H1 (cell line): ENCODE results near the gene JPT2. TPM values are rescaled to one million over a fixed set of nuclear protein-coding genes. Genes with fewer than 3 reads are reported as not detected.

ENCODE experiments used
- BCL11A ChIP-seq, 2 experiments: IDR thresholded peaks; one replicate each; pipeline ENCODE4 v1.6.1; 2011; ENCODE audit warnings: low read depth in 2 of 2, low read length in 2 of 2, mild to moderate bottlenecking in 2 of 2
- CBX8 ChIP-seq: fragments of 300-800, 300-1000 bp; sonication (generic); IDR thresholded peaks from 2 replicates; pipeline ENCODE4 v1.7.1; 2016; ENCODE audit warnings: low read depth, low read length, borderline replicate concordance
- CHD1 ChIP-seq: IDR thresholded peaks from 2 replicates; pipeline ENCODE4 v1.6.1; 2012; ENCODE audit warnings: low read depth, low read length, improper control_type of control experiment
- EP300 ChIP-seq, 2 experiments: IDR thresholded peaks; 1 replicate in 1 of 2; 2 replicates in 1 of 2; pipeline ENCODE4 v1.6.1; 2011 to 2012; ENCODE audit warnings: low read depth in 2 of 2, low read length in 2 of 2, mild to moderate bottlenecking in 2 of 2, borderline replicate concordance in 1 of 2, inconsistent platforms in 1 of 2, moderate library complexity in 1 of 2
- EZH2 ChIP-seq: fragments of 200-600 bp; sonication (generic); IDR thresholded peaks from 2 replicates; pipeline ENCODE4 v1.7.1; 2012; ENCODE audit warnings: low read depth, mild to moderate bottlenecking, moderate library complexity, low read length, inconsistent platforms; ENCODE audit not compliant: severe bottlenecking
- GABPA ChIP-seq: IDR thresholded peaks from 2 replicates; pipeline ENCODE4 v1.6.1; 2011; ENCODE audit warnings: mild to moderate bottlenecking, low read length, moderate library complexity, borderline replicate concordance; ENCODE audit not compliant: insufficient read depth
- HDAC6 ChIP-seq: IDR thresholded peaks from one replicate; pipeline ENCODE4 v1.7.1; 2012; ENCODE audit warnings: low read depth, mild to moderate bottlenecking, inconsistent platforms, low read length, moderate library complexity
- JUND ChIP-seq: IDR thresholded peaks from 2 replicates; pipeline ENCODE4 v1.6.1; 2011; ENCODE audit warnings: mild to moderate bottlenecking, improper control_type of control experiment, low read length
- KDM1A ChIP-seq: fragments of 200-600, 300-600 bp; sonication (generic); IDR thresholded peaks from 2 replicates; pipeline ENCODE4 v1.7.1; 2016; ENCODE audit warnings: mild to moderate bottlenecking, low read length, borderline replicate concordance
- KDM5A ChIP-seq: fragments of 200-600 bp; IDR thresholded peaks from 2 replicates; pipeline ENCODE4 v1.7.1; 2012; ENCODE audit warnings: mild to moderate bottlenecking, low read length, inconsistent platforms, mixed read lengths
- MAFK ChIP-seq: IDR thresholded peaks from 2 replicates; pipeline ENCODE4 v1.6.1; 2012; ENCODE audit warnings: low read depth, mild to moderate bottlenecking, improper control_type of control experiment, low read length
- POLR2A ChIP-seq, 2 experiments: IDR thresholded peaks; 1 replicate in 1 of 2; 2 replicates in 1 of 2; pipeline ENCODE4 v1.6.1; 2011; ENCODE audit warnings: low read depth in 2 of 2, low read length in 2 of 2, mild to moderate bottlenecking in 2 of 2; ENCODE audit errors: control extremely low read depth in 1 of 2
- POLR2AphosphoS5 ChIP-seq: IDR thresholded peaks from 2 replicates; pipeline ENCODE4 v1.6.1; 2011; ENCODE audit warnings: low read depth, low read length
- POU5F1 ChIP-seq: IDR thresholded peaks from 2 replicates; pipeline ENCODE4 v1.6.1; 2011; ENCODE audit warnings: low read depth, mild to moderate bottlenecking, low read length, moderate library complexity
- RAD21 ChIP-seq, 2 experiments: IDR thresholded peaks in 1 of 2; conservative IDR thresholded peaks in 1 of 2; 2 replicates each; pipeline ENCODE4 v1.6.1; 2011; ENCODE audit warnings: low read depth in 2 of 2, low read length in 2 of 2, improper control_type of control experiment in 1 of 2, inconsistent platforms in 1 of 2, mild to moderate bottlenecking in 1 of 2, moderate library complexity in 1 of 2
- RNF2 ChIP-seq: fragments of 200-900, 300-1000 bp; sonication (generic); IDR thresholded peaks from 2 replicates; pipeline ENCODE4 v1.7.1; 2016; ENCODE audit warnings: borderline replicate concordance, low read depth, mild to moderate bottlenecking, antibody characterized with exemption, low read length; ENCODE audit not compliant: poor library complexity, severe bottlenecking; ENCODE audit errors: missing control alignments
- RXRA ChIP-seq: IDR thresholded peaks from 2 replicates; pipeline ENCODE4 v1.6.1; 2011; ENCODE audit warnings: low read depth, mild to moderate bottlenecking, low read length, moderate library complexity; ENCODE audit not compliant: insufficient read depth
- SAP30 ChIP-seq: fragments of 300-600 bp; sonication (generic); IDR thresholded peaks from 2 replicates; pipeline ENCODE4 v1.7.1; 2012; ENCODE audit warnings: low read length, moderate library complexity, mild to moderate bottlenecking, inconsistent platforms; ENCODE audit not compliant: insufficient read depth, insufficient replicate concordance
- SIRT6 ChIP-seq: IDR thresholded peaks from one replicate; pipeline ENCODE4 v1.7.1; 2012; ENCODE audit warnings: low read length, inconsistent platforms
- SIX5 ChIP-seq: IDR thresholded peaks from 2 replicates; pipeline ENCODE4 v1.6.1; 2011; ENCODE audit warnings: mild to moderate bottlenecking, low read depth, low read length
- SP2 ChIP-seq: IDR thresholded peaks from 2 replicates; pipeline ENCODE4 v1.6.1; 2012; ENCODE audit warnings: mild to moderate bottlenecking, low read length, inconsistent platforms
- SRF ChIP-seq: IDR thresholded peaks from 2 replicates; pipeline ENCODE4 v1.6.1; 2011; ENCODE audit warnings: mild to moderate bottlenecking, low read depth, low read length, moderate library complexity
- SUZ12 ChIP-seq: fragments of 200-600 bp; sonication (generic); IDR thresholded peaks from 2 replicates; pipeline ENCODE4 v1.6.1; 2012; ENCODE audit warnings: mild to moderate bottlenecking, inconsistent platforms, low read length, moderate library complexity, mixed read lengths
- TAF7 ChIP-seq: optimal IDR thresholded peaks from 2 replicates; pipeline ENCODE3; 2011; ENCODE audit warnings: low read depth, mild to moderate bottlenecking, inconsistent platforms, low read length, moderate library complexity, borderline replicate concordance
- TCF12 ChIP-seq: IDR thresholded peaks from 2 replicates; pipeline ENCODE4 v1.6.1; 2011; ENCODE audit warnings: low read depth, mild to moderate bottlenecking, low read length
- YY1 ChIP-seq: IDR thresholded peaks from 2 replicates; pipeline ENCODE4 v1.6.1; 2011; ENCODE audit warnings: low read depth, mild to moderate bottlenecking, low read length
- polyA plus RNA-seq, 7 experiments: library from polyadenylated mRNA; depleted of rRNA in 3 of 7; stranded (reverse) in 5 of 7; unstranded in 2 of 7; fragments of >200 nt in 5 of 7; fragments of 200-250 nt in 2 of 7; gene quantifications; 1 replicate in 5 of 7; 2 replicates in 1 of 7; 4 replicates in 1 of 7; pipeline versions ENCODE4 v1.2.1 to v1.2.3, GENCODE V29; 2011 to 2013; ENCODE audit warnings: missing spikeins in 2 of 7, mixed read lengths in 2 of 7
- total RNA-seq: library from RNA; stranded (reverse); fragmentation: NEBNext Ultra II Directional; extraction: Animal tissue kit (Norgen Biotek cat#: 25700); gene quantifications from 2 replicates; pipeline ENCODE4 v1.2.1, GENCODE V29; 2021

JPT2 gene
- total and polyA plus RNA-seq, 2 of the 8 experiments (the other 6 are each of a cell fraction or from before 2014, with no cell fraction given) = 67.6 to 197 TPM

DNA sequence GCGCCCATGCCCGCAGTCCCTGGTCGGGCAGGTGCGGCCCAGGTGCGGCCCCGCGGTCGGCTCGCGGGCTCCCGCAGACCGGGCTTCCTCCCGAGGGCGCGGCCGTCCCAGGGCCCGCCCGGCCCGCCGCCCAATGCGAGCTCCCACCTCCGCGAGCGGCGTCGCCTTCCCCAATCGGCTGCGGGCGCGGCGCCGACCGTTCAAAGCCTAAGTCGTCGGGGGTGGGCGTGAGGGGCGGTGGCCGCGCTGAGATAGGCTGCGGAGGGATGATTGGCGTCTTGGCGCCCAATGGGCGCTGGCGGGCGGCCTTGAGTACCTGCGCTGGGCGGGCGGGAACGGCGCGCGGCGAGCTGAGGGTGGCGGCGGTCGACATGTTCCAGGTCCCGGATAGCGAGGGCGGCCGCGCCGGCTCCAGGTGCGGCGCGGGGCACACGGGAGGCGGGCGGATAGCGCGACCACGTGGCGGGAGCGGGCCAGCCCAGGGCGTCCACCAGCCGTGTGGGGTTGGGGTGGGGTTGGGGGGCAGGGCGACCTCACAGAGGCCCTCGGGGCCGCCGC is at the start of gene JPT2 (continued):
- TF ChIP-seq GABPA (no peak), POU5F1 (no peak), CBX8 (no peak), EZH2 (no peak), RXRA (no peak), CHD1 (no peak), MAFK (no peak), HDAC6 (no peak), SAP30 (no peak), KDM5A (no peak), POLR2AphosphoS5 (peak; percentile 68; the same call in 1 of the 2 replicates), TCF12 (peak; percentile 17; the same call in 1 of the 2 replicates), KDM1A (no peak), SRF (no peak), SIX5 (no peak), RNF2 (no peak), JUND (no peak), EP300 (IDR thresholded peaks at IDR 0.05; ENCODE audit: borderline replicate concordance in 1 of 2, low read depth in 2 of 2, low read length in 2 of 2) (no peak), SP2 (peak; percentile 76), SIRT6 (no peak), RAD21 (IDR thresholded peaks at IDR 0.05 in 1 of 2, conservative IDR thresholded peaks at IDR 0.05 in 1 of 2; ENCODE audit: low read depth in 2 of 2, low read length in 2 of 2) (no peak), YY1 (no peak), SUZ12 (no peak), TAF7 (no peak), BCL11A (IDR thresholded peaks at IDR 0.05; ENCODE audit: low read depth in 2 of 2, low read length in 2 of 2) (no peak), POLR2A (IDR thresholded peaks at IDR 0.05; ENCODE audit: control extremely low read depth in 1 of 2, low read depth in 2 of 2, low read length in 2 of 2) (peak in 1 of 2 experiments; percentile 46; a peak in 2 of 3 replicates)
